Astrocyte (in vitro differentiated cells and primary cell): ENCODE measurements around the gene ZFYVE1. TPM values are rescaled to one million over a fixed set of nuclear protein-coding genes. Genes with fewer than 3 reads are reported as not detected.

Experiments used
- DNase-seq: peaks from one replicate; pipeline ENCODE4 v3.0.0-alpha.2; 2010; ENCODE audit warnings: low read depth
- FAIRE-seq: peaks from 2 replicates; lab custom pipeline; 2011; peaks lifted over from hg19 to GRCh38; lab: Jason Lieb, UNC
- H2AFZ ChIP-seq: 2 replicates; pipeline ENCODE4 v1.6.0; 2012; ENCODE audit warnings: low read depth, low read length, inconsistent platforms
- H3K27ac ChIP-seq: 2 replicates; pipeline ENCODE4 v1.5.1; 2011; ENCODE audit warnings: low read depth, low read length, inconsistent platforms
- H3K27me3 ChIP-seq: 2 replicates; pipeline ENCODE4 v1.6.0; 2011; ENCODE audit warnings: low read length, inconsistent platforms; ENCODE audit not compliant: insufficient read depth
- H3K36me3 ChIP-seq: 2 replicates; pipeline ENCODE4 v1.5.1; 2011; ENCODE audit warnings: low read length, inconsistent platforms; ENCODE audit not compliant: insufficient read depth
- H3K4me1 ChIP-seq: 2 replicates; pipeline ENCODE4 v1.5.1; 2011; ENCODE audit warnings: low read length, inconsistent platforms; ENCODE audit not compliant: insufficient read depth
- H3K4me2 ChIP-seq: 2 replicates; pipeline ENCODE4 v1.6.0; 2012; ENCODE audit warnings: low read length, inconsistent platforms
- H3K4me3 ChIP-seq: 2 replicates; pipeline ENCODE4 v1.5.1; 2011; ENCODE audit warnings: low read depth, mild to moderate bottlenecking, low read length, inconsistent platforms; ENCODE audit not compliant: insufficient read depth
- H3K79me2 ChIP-seq: 2 replicates; pipeline ENCODE4 v1.6.0; 2012; ENCODE audit warnings: mild to moderate bottlenecking, low read length, inconsistent platforms; ENCODE audit not compliant: insufficient read depth
- H3K9ac ChIP-seq: 2 replicates; pipeline ENCODE4 v1.6.0; 2012; ENCODE audit warnings: mild to moderate bottlenecking, low read length, inconsistent platforms
- H3K9me3 ChIP-seq: 2 replicates; pipeline ENCODE4 v1.5.1; 2012; ENCODE audit warnings: low read depth, mild to moderate bottlenecking, low read length, inconsistent platforms; ENCODE audit not compliant: insufficient read depth
- H4K20me1 ChIP-seq: 2 replicates; pipeline ENCODE4 v1.6.0; 2012; ENCODE audit warnings: low read length, inconsistent platforms; ENCODE audit not compliant: insufficient read depth
- H3K27ac Mint-ChIP-seq: one replicate; pipeline ENCODE4 v1.8.0; 2021; ENCODE audit warnings: mild to moderate bottlenecking, mixed read lengths; ENCODE audit not compliant: unreplicated experiment
- H3K27me3 Mint-ChIP-seq: one replicate; pipeline ENCODE4 v1.8.0; 2021; ENCODE audit warnings: low read depth, mixed read lengths; ENCODE audit not compliant: unreplicated experiment
- H3K36me3 Mint-ChIP-seq: one replicate; pipeline ENCODE4 v1.8.0; 2021; ENCODE audit warnings: low read depth, mixed read lengths; ENCODE audit not compliant: unreplicated experiment
- H3K4me1 Mint-ChIP-seq: one replicate; pipeline ENCODE4 v1.8.0; 2021; ENCODE audit warnings: low read depth, mixed read lengths; ENCODE audit not compliant: unreplicated experiment
- H3K4me3 Mint-ChIP-seq: one replicate; pipeline ENCODE4 v1.8.0; 2021; ENCODE audit warnings: mild to moderate bottlenecking, moderate library complexity, mixed read lengths; ENCODE audit not compliant: unreplicated experiment
- H3K9me3 Mint-ChIP-seq: one replicate; pipeline ENCODE4 v1.8.0; 2021; ENCODE audit warnings: mild to moderate bottlenecking, mixed read lengths; ENCODE audit not compliant: unreplicated experiment
- CTCF ChIP-seq: IDR thresholded peaks from 2 replicates; pipeline ENCODE4 v1.5.1; 2011; ENCODE audit warnings: low read depth, mild to moderate bottlenecking, inconsistent platforms, low read length, moderate library complexity; ENCODE audit not compliant: insufficient read depth
- EZH2 ChIP-seq: IDR thresholded peaks from 2 replicates; pipeline ENCODE4 v1.6.1; 2012; ENCODE audit warnings: mild to moderate bottlenecking, low read length, inconsistent platforms; ENCODE audit not compliant: insufficient read depth
- total RNA-seq: library from RNA; stranded (reverse); gene quantifications from 2 replicates; pipeline ENCODE4 v1.2.1, GENCODE V29; 2021

Gene ZFYVE1
- total RNA-seq, 1 donor from 2014 or later, result 34.3 TPM

DNA sequence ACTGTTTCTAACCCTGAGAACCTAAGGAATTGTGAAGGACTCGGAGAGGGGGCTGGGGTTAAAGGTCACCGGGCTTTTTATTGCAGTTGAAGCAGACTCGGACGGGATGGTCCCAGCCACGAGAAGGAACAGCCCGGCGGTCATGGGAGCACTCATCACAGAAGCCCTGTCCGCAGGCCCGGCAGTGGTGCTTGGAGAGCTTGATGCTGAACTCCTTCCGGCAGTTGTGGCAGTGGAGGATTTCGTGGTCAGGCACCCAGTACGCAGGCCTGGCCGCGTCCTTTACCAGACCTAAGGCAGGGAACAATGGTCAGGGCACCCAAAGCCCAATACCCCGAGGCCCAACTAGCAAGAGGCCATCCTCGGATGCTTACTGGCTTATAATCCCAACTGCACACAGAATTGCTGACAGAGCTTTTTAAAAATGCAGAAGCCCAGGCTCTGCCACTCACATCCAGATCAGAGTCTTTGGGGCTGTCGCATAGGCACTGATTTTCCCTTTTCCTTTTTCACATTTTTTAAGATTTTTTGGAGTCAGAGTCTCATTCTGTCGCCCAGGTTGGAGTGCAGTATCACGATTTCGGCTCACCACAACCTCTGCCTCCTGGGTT lies 56.0 kb downstream of the ZFYVE1 start:
- Mint-ChIP-seq H3K27me3 (no peaks in the 10 kb centered on the region), H3K4me3 (no peak overlapping the region), H3K36me3 (peaks cover 30% of the 10 kb centered on the region), H3K4me1 (no peaks in the 10 kb centered on the region), H3K27ac (no peak overlapping the region), H3K9me3 (peaks cover 3% of the 10 kb centered on the region)
- FAIRE-seq (no peak), DNase-seq (no peak)
- H3K27me3 ChIP-seq, result no peaks in the 10 kb centered on the region
- no peak overlapping the region for H3K9ac ChIP-seq
- no peak overlapping the region for H3K4me3 ChIP-seq
- H3K9me3 ChIP-seq, result no peaks in the 10 kb centered on the region
- H3K36me3 ChIP-seq, result peaks cover 22% of the 10 kb centered on the region
- H3K27ac ChIP-seq, result no peak overlapping the region
- H4K20me1 ChIP-seq, result peaks cover 5% of the 10 kb centered on the region
- no peak overlapping the region for H3K4me2 ChIP-seq
- H3K79me2 ChIP-seq, result no peaks in the 10 kb centered on the region
- H2AFZ ChIP-seq, result no peak overlapping the region
- TF ChIP-seq EZH2 (no peak), CTCF (no peak)
- H3K4me1 ChIP-seq, result no peaks in the 10 kb centered on the region

DNA sequence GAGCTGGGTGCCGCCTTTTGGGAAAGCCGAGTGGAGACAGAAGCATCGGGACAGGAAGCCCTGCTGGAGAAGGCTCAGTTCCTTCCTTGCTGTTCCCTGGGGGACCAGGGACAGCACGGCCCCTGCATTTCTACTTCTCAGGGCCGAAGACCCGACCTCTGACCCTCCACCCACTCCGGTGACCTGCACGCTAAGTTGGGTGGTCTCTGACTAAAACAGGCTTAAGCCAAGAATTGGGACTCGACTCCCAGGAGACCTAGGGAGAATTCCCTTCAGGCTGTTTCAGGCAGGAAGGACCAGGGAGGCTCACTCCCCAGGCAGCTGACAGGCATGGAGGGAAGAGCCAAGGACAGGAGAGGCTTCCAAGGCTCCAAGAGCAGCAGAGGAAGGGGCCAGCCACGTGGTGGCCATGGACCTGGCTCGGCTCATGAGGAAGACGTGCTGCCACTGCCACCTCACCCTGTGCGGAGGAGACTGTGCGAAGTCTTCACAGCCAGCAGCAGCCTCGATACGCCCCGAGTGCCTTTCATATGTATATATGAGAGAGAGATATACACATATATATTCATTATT lies 56.8 kb downstream of the ZFYVE1 start:
- H3K79me2 ChIP-seq, result no peaks in the 10 kb centered on the region
- no peak overlapping the region for H3K9ac ChIP-seq
- H3K9me3 ChIP-seq, result no peaks in the 10 kb centered on the region
- Mint-ChIP-seq H3K4me3 (no peak overlapping the region), H3K27ac (no peak overlapping the region), H3K9me3 (peaks cover 3% of the 10 kb centered on the region), H3K36me3 (peaks cover 23% of the 10 kb centered on the region), H3K4me1 (peaks cover under 1% of the 10 kb centered on the region), H3K27me3 (no peaks in the 10 kb centered on the region)
- no peaks in the 10 kb centered on the region for H3K27me3 ChIP-seq
- no peak overlapping the region for H3K4me2 ChIP-seq
- H3K36me3 ChIP-seq, result peaks cover 19% of the 10 kb centered on the region
- no peaks in the 10 kb centered on the region for H4K20me1 ChIP-seq
- no peak for TF ChIP-seq CTCF
- no peak for TF ChIP-seq EZH2
- H3K4me1 ChIP-seq, result no peaks in the 10 kb centered on the region
- no peak for DNase-seq
- no peak overlapping the region for H3K4me3 ChIP-seq
- no peak overlapping the region for H2AFZ ChIP-seq
- no peak for FAIRE-seq
- H3K27ac ChIP-seq, result no peak overlapping the region

DNA sequence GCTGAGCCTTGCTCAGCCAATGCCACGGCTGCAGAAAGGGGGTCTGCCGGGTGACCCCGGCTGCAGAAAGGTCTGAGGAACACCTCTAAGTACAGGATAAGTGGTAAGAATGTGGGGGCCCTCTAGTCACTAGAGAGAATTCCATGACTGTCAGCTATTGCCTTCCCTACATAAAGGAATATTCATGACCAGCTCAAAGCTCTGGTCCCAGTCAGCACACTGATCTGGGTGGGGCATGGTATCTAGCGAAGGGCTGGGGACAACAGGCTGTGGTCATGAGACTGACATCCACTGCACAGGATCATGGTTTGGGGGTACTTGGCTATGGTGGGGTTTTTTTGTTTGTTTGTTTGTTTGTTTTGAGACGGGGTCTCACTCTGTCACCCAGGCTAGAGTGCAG lies 58.6 kb downstream of the ZFYVE1 start:
- DNase-seq (no peak), FAIRE-seq (no peak)
- peaks cover 3% of the 10 kb centered on the region for H3K4me1 Mint-ChIP-seq
- Histone ChIP-seq H3K9ac (no peak overlapping the region), H3K36me3 (peaks cover 4% of the 10 kb centered on the region), H3K27ac (no peak overlapping the region), H3K4me2 (no peak overlapping the region), H2AFZ (no peak overlapping the region), H3K9me3 (no peaks in the 10 kb centered on the region), H3K79me2 (no peaks in the 10 kb centered on the region), H3K4me3 (no peak overlapping the region), H4K20me1 (no peaks in the 10 kb centered on the region), H3K27me3 (no peaks in the 10 kb centered on the region), H3K4me1 (no peaks in the 10 kb centered on the region)
- H3K36me3 Mint-ChIP-seq, result peaks cover 21% of the 10 kb centered on the region
- H3K9me3 Mint-ChIP-seq, result no peaks in the 10 kb centered on the region
- H3K27me3 Mint-ChIP-seq, result no peaks in the 10 kb centered on the region
- no peak overlapping the region for H3K27ac Mint-ChIP-seq
- H3K4me3 Mint-ChIP-seq, result no peak overlapping the region
- TF ChIP-seq CTCF (no peak), EZH2 (no peak)
